ENCODE data around the gene TERB1.
A peak's percentile ranks its signal among the peaks of the same experiment; 100 is the strongest.

TERB1 gene

GRCh38 chr16:66832661-66833305 is 31.4 kb upstream of the TERB1 start:
- Histone ChIP-seq H3K4me1 (ENCODE audit: control insufficient read depth, insufficient read depth, low read length) (peaks cover 5% of the 10 kb centered on the region; the same call in 1 of the 2 replicates), H3K4me3 (ENCODE audit: low read depth, low read length) (no peak overlapping the region), H3K36me3 (ENCODE audit: control insufficient read depth in 2 of 2, insufficient read depth in 1 of 2, low read length in 2 of 2) (peaks cover 11 to 16% of the 10 kb centered on the region in 2 experiments; a peak in 2 of 3 replicates), H3K9me3 (ENCODE audit: control insufficient read depth, insufficient read depth, low read depth, low read length) (no peaks in the 10 kb centered on the region), H3K27ac (ENCODE audit: extremely low read depth, low read depth, low read length) (no peak overlapping the region)
- ChIA-PET POLR2A (interaction anchor here (3.4 kb wide), 1 partner anchor 35 kb away, joined by 20 read pairs; no protein-coding TSS in a partner anchor), CTCF (interaction anchor here (0.6 to 3.8 kb wide), 5 partner anchors 10 to 48 kb away, joined by 4 to 21 read pairs (median 5); no protein-coding TSS in a partner anchor)
- TF ChIP-seq HOXC10 (CRISPR knock-in tag; IDR thresholded peaks at IDR 0.05), result no peak
- TF ChIP-seq ELK4 (IDR thresholded peaks at IDR 0.05; ENCODE audit: borderline replicate concordance, low read depth, low read length), result no peak
- TF ChIP-seq ZFP69B (tag by site-specific recombination; IDR thresholded peaks at IDR 0.05), result peak; percentile 66; the same call in 1 of the 2 replicates
- no peak for TF ChIP-seq YY2 (tag by site-specific recombination; IDR thresholded peaks at IDR 0.05)
- peak; percentile 46; the same call in 1 of the 2 replicates for TF ChIP-seq ZBTB17 (tag by site-specific recombination; IDR thresholded peaks at IDR 0.05)
- TF ChIP-seq ZNF837 (tag by site-specific recombination; IDR thresholded peaks at IDR 0.05), result no peak
- no peak for TF ChIP-seq EGR2 (tag by site-specific recombination; IDR thresholded peaks at IDR 0.05; ENCODE audit: low read depth)
- no peak for TF ChIP-seq ZNF155 (tag by site-specific recombination; IDR thresholded peaks at IDR 0.05)
- TF ChIP-seq IKZF3 (tag by site-specific recombination; IDR thresholded peaks at IDR 0.05), result no peak
- no peak for TF ChIP-seq ZFHX2 (tag by site-specific recombination; conservative IDR thresholded peaks at IDR 0.05)
- no peak for TF ChIP-seq ZNF626 (tag by site-specific recombination; IDR thresholded peaks at IDR 0.05)
- no peak for TF ChIP-seq ZNF830 (tag by site-specific recombination; IDR thresholded peaks at IDR 0.05; ENCODE audit: low read depth)
- TF ChIP-seq ZNF776 (tag by site-specific recombination; IDR thresholded peaks at IDR 0.05; ENCODE audit: borderline replicate concordance), result no peak
- TF ChIP-seq ZNF354C (tag by site-specific recombination; IDR thresholded peaks at IDR 0.05; ENCODE audit: borderline replicate concordance, low read depth), result no peak
- TF ChIP-seq SETDB1 (IDR thresholded peaks at IDR 0.05; ENCODE audit: insufficient read length, low read length), result no peak
- no peak for TF ChIP-seq ZBTB10 (tag by site-specific recombination; IDR thresholded peaks at IDR 0.05)
- no peak for TF ChIP-seq ZNF792 (tag by site-specific recombination; IDR thresholded peaks at IDR 0.05)
- no peak for TF ChIP-seq AEBP2 (tag by site-specific recombination; IDR thresholded peaks at IDR 0.05; ENCODE audit: borderline replicate concordance)
- no peak for TF ChIP-seq ZBTB7A (tag by site-specific recombination; IDR thresholded peaks at IDR 0.05; ENCODE audit: low read depth)
- no peak for TF ChIP-seq ZNF146 (tag by site-specific recombination; IDR thresholded peaks at IDR 0.05)
- no peak for TF ChIP-seq ZNF133 (tag by site-specific recombination; IDR thresholded peaks at IDR 0.05)
- no peak for TF ChIP-seq ZNF280D (tag by site-specific recombination; IDR thresholded peaks at IDR 0.05)
- no peak for TF ChIP-seq TCF7L2 (IDR thresholded peaks at IDR 0.05; ENCODE audit: borderline replicate concordance, low read depth, low read length)
- no peak; the same call in 1 of the 2 replicates for TF ChIP-seq MYNN (tag by site-specific recombination; IDR thresholded peaks at IDR 0.05; ENCODE audit: borderline replicate concordance)
- no peak for TF ChIP-seq KLF9 (tag by site-specific recombination; IDR thresholded peaks at IDR 0.05; ENCODE audit: low read depth)
- TF ChIP-seq PRDM1 (tag by site-specific recombination; IDR thresholded peaks at IDR 0.05), result peak; percentile 3; the same call in 1 of the 2 replicates
- TF ChIP-seq ZXDB (tag by site-specific recombination; IDR thresholded peaks at IDR 0.05), result peak; percentile 42; the same call in 1 of the 2 replicates
- TF ChIP-seq GLIS1 (tag by site-specific recombination; IDR thresholded peaks at IDR 0.05), result no peak
- TF ChIP-seq ZNF629 (tag by site-specific recombination; IDR thresholded peaks at IDR 0.05), result peak; percentile 73

All from HEK293 (cell line).